ENCODE results near the gene STMN3.

DNA sequence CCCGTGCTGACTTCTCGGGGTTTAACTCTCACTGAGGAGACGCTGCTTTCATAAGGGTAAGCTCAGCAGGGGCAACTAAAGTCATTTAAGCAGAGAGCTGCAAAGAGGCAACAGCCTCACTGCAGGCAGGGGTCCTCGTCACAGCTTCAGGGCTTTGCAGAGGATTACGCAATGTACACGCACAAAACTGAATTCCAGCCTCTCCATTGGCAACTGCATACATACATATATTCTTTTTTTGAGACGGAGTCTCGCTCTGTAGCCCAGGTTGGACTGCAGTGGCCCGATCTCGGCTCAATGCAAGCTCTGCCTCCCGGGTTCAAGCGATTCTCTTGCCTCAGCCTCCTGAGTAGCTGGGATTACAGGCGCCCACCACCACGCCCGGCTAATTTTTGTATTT is 28.7 kb downstream of the STMN3 start:
- TF ChIP-seq POLR2AphosphoS5 (IDR thresholded peaks at IDR 0.05; ENCODE audit: low read depth): no peak
- TF ChIP-seq, protein P1, sequence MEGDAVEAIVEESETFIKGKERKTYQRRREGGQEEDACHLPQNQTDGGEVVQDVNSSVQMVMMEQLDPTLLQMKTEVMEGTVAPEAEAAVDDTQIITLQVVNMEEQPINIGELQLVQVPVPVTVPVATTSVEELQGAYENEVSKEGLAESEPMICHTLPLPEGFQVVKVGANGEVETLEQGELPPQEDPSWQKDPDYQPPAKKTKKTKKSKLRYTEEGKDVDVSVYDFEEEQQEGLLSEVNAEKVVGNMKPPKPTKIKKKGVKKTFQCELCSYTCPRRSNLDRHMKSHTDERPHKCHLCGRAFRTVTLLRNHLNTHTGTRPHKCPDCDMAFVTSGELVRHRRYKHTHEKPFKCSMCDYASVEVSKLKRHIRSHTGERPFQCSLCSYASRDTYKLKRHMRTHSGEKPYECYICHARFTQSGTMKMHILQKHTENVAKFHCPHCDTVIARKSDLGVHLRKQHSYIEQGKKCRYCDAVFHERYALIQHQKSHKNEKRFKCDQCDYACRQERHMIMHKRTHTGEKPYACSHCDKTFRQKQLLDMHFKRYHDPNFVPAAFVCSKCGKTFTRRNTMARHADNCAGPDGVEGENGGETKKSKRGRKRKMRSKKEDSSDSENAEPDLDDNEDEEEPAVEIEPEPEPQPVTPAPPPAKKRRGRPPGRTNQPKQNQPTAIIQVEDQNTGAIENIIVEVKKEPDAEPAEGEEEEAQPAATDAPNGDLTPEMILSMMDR (IDR thresholded peaks at IDR 0.05; ENCODE audit: insufficient read depth, low read length): no peak
- TF ChIP-seq GABPA (IDR thresholded peaks at IDR 0.05; ENCODE audit: low read depth): no peak
